B cell (primary cell): ENCODE results near the gene UBE2F. TPM values are rescaled to one million over a fixed set of nuclear protein-coding genes. Genes with fewer than 3 reads are reported as not detected.

Source experiments
- ATAC-seq: fragments of 200-7000 bp; cut with Tn5 transposase; one replicate; pipeline ENCODE4 v1.10.0; 2021; ENCODE audit warnings: low read depth, mild to moderate bottlenecking, moderate number of reproducible peaks, moderate library complexity
- CTCF ChIA-PET: fragments of 350-600 bp; sonication (Branson Sonifier 250); formaldehyde crosslinking; loops from one replicate; lab custom pipeline; 2021; ENCODE audit warnings: antibody characterized with exemption, inconsistent platforms; lab: Charles Lee
- POLR2A ChIA-PET: fragments of 350-600 bp; sonication (Branson Sonifier 250); formaldehyde crosslinking; loops from one replicate; lab custom pipeline; 2021; ENCODE audit warnings: antibody characterized with exemption; lab: Charles Lee
- DNase-seq: peaks from one replicate; pipeline ENCODE4 v3.0.0; 2013
- H2AFZ ChIP-seq: 2 replicates; pipeline ENCODE4 v1.6.1; 2012; ENCODE audit warnings: mild to moderate bottlenecking, low read depth, low read length; ENCODE audit not compliant: insufficient read depth, poor library complexity, severe bottlenecking
- H3K27ac ChIP-seq, 2 donors: 1 replicate in 1 of 2; 2 replicates in 1 of 2; pipeline ENCODE4 v1.5.1; 2012 to 2013; ENCODE audit warnings: low read length in 2 of 2, mild to moderate bottlenecking in 2 of 2, moderate library complexity in 1 of 2
- H3K27me3 ChIP-seq, 4 experiments: fragments of 200-600 bp in 1 of 4; sonication (generic) in 1 of 4; replicated peaks in 1 of 4; 1 replicate in 2 of 4; 2 replicates in 2 of 4; pipeline versions ENCODE4 v1.6.1 to v1.7.0; 2013 to 2016; ENCODE audit warnings: low read length in 3 of 4, mild to moderate bottlenecking in 2 of 4, mixed read lengths in 1 of 4, moderate library complexity in 1 of 4; ENCODE audit not compliant: insufficient read depth in 4 of 4, control insufficient read depth in 3 of 4; ENCODE audit errors: control extremely low read depth in 1 of 4
- H3K36me3 ChIP-seq, 2 experiments: replicated peaks in 1 of 2; 1 replicate in 1 of 2; 2 replicates in 1 of 2; pipeline versions ENCODE4 v1.6.1 to v1.7.1; 2013; ENCODE audit warnings: low read length in 1 of 2; ENCODE audit not compliant: insufficient read depth in 2 of 2, control insufficient read depth in 1 of 2; ENCODE audit errors: control extremely low read depth in 1 of 2, extremely low read depth in 1 of 2
- H3K4me1 ChIP-seq, 2 donors: fragments of 200-600 bp in 1 of 2; sonication (generic) in 1 of 2; 1 replicate in 1 of 2; 2 replicates in 1 of 2; pipeline versions ENCODE4 v1.5.1 to v1.6.1; 2013 to 2017; ENCODE audit warnings: low read length in 2 of 2; ENCODE audit not compliant: control insufficient read depth in 2 of 2, insufficient read depth in 2 of 2
- H3K4me2 ChIP-seq: replicated peaks from 2 replicates; pipeline ENCODE3; 2012; ENCODE audit warnings: mild to moderate bottlenecking, low read depth, low read length; ENCODE audit not compliant: poor library complexity, severe bottlenecking
- H3K4me3 ChIP-seq, 5 experiments: fragments of 200-600 bp in 1 of 5; sonication (generic) in 1 of 5; 1 replicate in 3 of 5; 2 replicates in 2 of 5; pipeline versions ENCODE4 v1.5.1 to v1.7.0; 2011 to 2016; ENCODE audit warnings: low read length in 4 of 5, mild to moderate bottlenecking in 4 of 5, low read depth in 2 of 5, control low read depth in 1 of 5, moderate library complexity in 1 of 5; ENCODE audit not compliant: insufficient read depth in 1 of 5; ENCODE audit errors: control extremely low read depth in 1 of 5, extremely low read depth in 1 of 5
- H3K79me2 ChIP-seq: fragments of 200-600 bp; sonication (generic); one replicate; pipeline ENCODE4 v1.6.0; 2016; ENCODE audit warnings: low read length; ENCODE audit not compliant: control insufficient read depth, insufficient read depth
- H3K9ac ChIP-seq: fragments of 200-600 bp; sonication (generic); 2 replicates; pipeline ENCODE4 v1.6.1; 2017; ENCODE audit warnings: mild to moderate bottlenecking, low read length, moderate library complexity
- H3K9me3 ChIP-seq, 3 donors: one replicate each; pipeline versions ENCODE4 v1.6.1 to v1.7.1; 2013; ENCODE audit warnings: low read length in 2 of 3; ENCODE audit not compliant: control insufficient read depth in 2 of 3, insufficient read depth in 1 of 3; ENCODE audit errors: control extremely low read depth in 1 of 3
- H4K20me1 ChIP-seq: 2 replicates; pipeline ENCODE4 v1.6.0; 2012; ENCODE audit warnings: mild to moderate bottlenecking, low read length; ENCODE audit not compliant: insufficient read depth, control insufficient read depth, poor library complexity, severe bottlenecking
- H3K27ac Mint-ChIP-seq: one replicate; pipeline ENCODE4 v1.8.0; 2021; ENCODE audit warnings: mixed read lengths
- H3K27me3 Mint-ChIP-seq: one replicate; pipeline ENCODE4 v1.8.0; 2021; ENCODE audit warnings: mixed read lengths
- H3K4me1 Mint-ChIP-seq: one replicate; pipeline ENCODE4 v1.8.0; 2021; ENCODE audit warnings: mixed read lengths
- H3K4me3 Mint-ChIP-seq: one replicate; pipeline ENCODE4 v1.8.0; 2021; ENCODE audit warnings: mixed read lengths
- H3K9me3 Mint-ChIP-seq: one replicate; pipeline ENCODE4 v1.8.0; 2022; ENCODE audit warnings: mixed read lengths; ENCODE audit not compliant: insufficient read depth
- EZH2 ChIP-seq: IDR thresholded peaks from 2 replicates; pipeline ENCODE4 v1.6.1; 2012; ENCODE audit warnings: borderline replicate concordance, low read depth, mild to moderate bottlenecking, moderate library complexity, low read length; ENCODE audit not compliant: insufficient read depth, poor library complexity, severe bottlenecking
- WGBS: methylation state at CpG from one replicate; pipeline ENCODE4 v1.1.5; 2013; ENCODE audit warnings: missing lambda C conversion rate; ENCODE audit not compliant: insufficient coverage; 5-methylcytosine and 5-hydroxymethylcytosine counted together
- intact Hi-C: fragments of 100-400 bp; cut with micrococcal nuclease; formaldehyde crosslinking; loops from one replicate; pipeline ENCODE4 v1.10.0; 2022
- polyA plus RNA-seq: library from polyadenylated mRNA; depleted of rRNA; stranded (reverse); fragments of >200 nt; gene quantifications from 2 replicates; pipeline ENCODE4 v1.2.3, GENCODE V29; 2012
- small RNA-seq: library from RNA; depleted of rRNA; stranded (forward); fragments of <200 nt; gene quantifications from one replicate; pipeline ENCODE3, GENCODE V24; 2012; ENCODE audit warnings: low replicate concordance, low read depth; ENCODE audit not compliant: insufficient read length
- total RNA-seq, 2 donors: library from RNA; stranded (reverse); fragments of 120-200 nt in 1 of 2; gene quantifications; 1 replicate in 1 of 2; 2 replicates in 1 of 2; pipeline versions ENCODE4 v1.2.3 to v1.2.4, GENCODE V29; 2013 to 2022
- TF ChIP-seq, protein P1 (sequence below): fragments of 200-600 bp; IDR thresholded peaks from one replicate; pipeline ENCODE4 v1.8.0; 2022; ENCODE audit warnings: antibody characterized with exemption, mild to moderate bottlenecking

Gene UBE2F
- total and polyA plus RNA-seq, 2 donors (not counting 1 experiment from before 2014, with no cell fraction given) = 22.5 to 57.6 TPM

DNA sequence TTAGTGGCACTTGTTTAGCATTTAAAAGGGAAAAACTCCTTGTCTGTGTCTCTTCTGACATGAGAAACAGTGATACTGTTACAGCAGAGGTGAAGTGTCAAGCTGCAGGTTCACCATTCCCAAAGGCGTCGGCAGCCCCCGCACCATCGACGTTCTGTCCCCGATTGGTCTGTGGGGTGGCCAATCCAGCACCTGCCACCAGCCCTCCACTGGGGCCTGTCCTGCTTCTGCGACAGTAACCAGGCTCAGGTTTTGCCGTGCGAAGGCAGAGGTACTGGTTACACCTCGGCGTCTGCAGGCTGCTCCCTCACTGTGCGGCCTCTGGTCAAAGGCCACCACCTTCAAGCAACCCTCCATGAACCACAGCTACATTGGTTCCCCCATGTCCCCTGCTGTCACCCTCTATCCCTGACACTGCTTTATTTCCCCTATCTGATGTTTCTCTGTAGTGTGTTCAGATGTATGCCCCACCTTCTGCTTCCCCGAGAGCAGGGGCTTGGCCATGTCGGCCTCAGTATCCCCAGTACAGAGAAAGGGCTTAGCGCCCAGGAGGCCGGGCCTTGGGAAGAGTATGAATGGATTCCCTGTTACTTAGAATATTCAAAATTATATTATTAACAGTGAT lies 124.7 kb downstream of the UBE2F start:
- H3K4me2 ChIP-seq = no peak overlapping the region
- no peak for DNase-seq
- no peak for ATAC-seq
- no peak overlapping the region for H3K4me3 ChIP-seq
- no peak overlapping the region for H3K9ac ChIP-seq
- CTCF ChIA-PET = interaction anchor here (2.0 kb wide), 1 partner anchor 17 kb away, joined by 5 read pairs; no protein-coding TSS in a partner anchor
- no peak overlapping the region for H3K27ac Mint-ChIP-seq
- H3K27me3 ChIP-seq = no peaks in the 10 kb centered on the region
- intact Hi-C loops = no loop called here
- H3K9me3 Mint-ChIP-seq = no peaks in the 10 kb centered on the region
- no peak for TF ChIP-seq EZH2
- TF ChIP-seq, protein P1, sequence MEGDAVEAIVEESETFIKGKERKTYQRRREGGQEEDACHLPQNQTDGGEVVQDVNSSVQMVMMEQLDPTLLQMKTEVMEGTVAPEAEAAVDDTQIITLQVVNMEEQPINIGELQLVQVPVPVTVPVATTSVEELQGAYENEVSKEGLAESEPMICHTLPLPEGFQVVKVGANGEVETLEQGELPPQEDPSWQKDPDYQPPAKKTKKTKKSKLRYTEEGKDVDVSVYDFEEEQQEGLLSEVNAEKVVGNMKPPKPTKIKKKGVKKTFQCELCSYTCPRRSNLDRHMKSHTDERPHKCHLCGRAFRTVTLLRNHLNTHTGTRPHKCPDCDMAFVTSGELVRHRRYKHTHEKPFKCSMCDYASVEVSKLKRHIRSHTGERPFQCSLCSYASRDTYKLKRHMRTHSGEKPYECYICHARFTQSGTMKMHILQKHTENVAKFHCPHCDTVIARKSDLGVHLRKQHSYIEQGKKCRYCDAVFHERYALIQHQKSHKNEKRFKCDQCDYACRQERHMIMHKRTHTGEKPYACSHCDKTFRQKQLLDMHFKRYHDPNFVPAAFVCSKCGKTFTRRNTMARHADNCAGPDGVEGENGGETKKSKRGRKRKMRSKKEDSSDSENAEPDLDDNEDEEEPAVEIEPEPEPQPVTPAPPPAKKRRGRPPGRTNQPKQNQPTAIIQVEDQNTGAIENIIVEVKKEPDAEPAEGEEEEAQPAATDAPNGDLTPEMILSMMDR = no peak
- H3K4me1 ChIP-seq = peaks cover 9 to 11% of the 10 kb centered on the region in 2 donors
- H4K20me1 ChIP-seq = no peaks in the 10 kb centered on the region
- H2AFZ ChIP-seq = no peak overlapping the region
- no peaks in the 10 kb centered on the region for H3K79me2 ChIP-seq
- H3K27ac ChIP-seq = no peak overlapping the region
- peaks cover 10% of the 10 kb centered on the region for H3K4me1 Mint-ChIP-seq
- no peaks in the 10 kb centered on the region for H3K36me3 ChIP-seq
- H3K4me3 Mint-ChIP-seq = no peak overlapping the region
- POLR2A ChIA-PET = no interaction called here
- WGBS = 96% methylated on average over 13 of the region's 16 CpGs
- H3K27me3 Mint-ChIP-seq = no peaks in the 10 kb centered on the region
- H3K9me3 ChIP-seq = no peaks in the 10 kb centered on the region

Small RNAs within 50 kb of the gene (small RNA-seq; reads per million reads assigned to genes)
- gene RNU6-1333P = not detected

Other genes with a start within 250 kb of the UBE2F start
- gene RBM44, start 168.2 kb upstream of the UBE2F start, total RNA-seq = 1.2 and 1.3 TPM in 2 replicates
- gene RBM44, start 168.2 kb upstream of the UBE2F start, polyA plus RNA-seq = 0.39 and 0.76 TPM in 2 replicates
- 12.4 and 15.7 TPM in 2 replicates for gene RAMP1, start 107.4 kb upstream of the UBE2F start, total RNA-seq
- gene RAMP1, start 107.4 kb upstream of the UBE2F start, polyA plus RNA-seq = 0.37 TPM in 1 of 2 replicates, not detected in the other
- 36.6 and 42.4 TPM in 2 replicates for gene SCLY, start 94.0 kb downstream of the UBE2F start, total RNA-seq
- 16.4 and 17.2 TPM in 2 replicates for gene SCLY, start 94.0 kb downstream of the UBE2F start, polyA plus RNA-seq
- 1.6 and 2.2 TPM in 2 replicates for gene ESPNL, start 133.3 kb downstream of the UBE2F start, total RNA-seq
- gene ESPNL, start 133.3 kb downstream of the UBE2F start, polyA plus RNA-seq = 1.7 and 2.5 TPM in 2 replicates
- gene KLHL30, start 171.7 kb downstream of the UBE2F start, total RNA-seq = 0.12 TPM in 1 of 2 replicates, not detected in the other
- gene KLHL30, start 171.7 kb downstream of the UBE2F start, polyA plus RNA-seq = 0.06 TPM in 1 of 2 replicates, not detected in the other
- gene ERFE, start 192.0 kb downstream of the UBE2F start, total RNA-seq = 0.17 and 0.19 TPM in 2 replicates
- gene ERFE, start 192.0 kb downstream of the UBE2F start, polyA plus RNA-seq = not detected in 2 replicates
- 98.6 and 102 TPM in 2 replicates for gene ILKAP, start 236.7 kb downstream of the UBE2F start, total RNA-seq
- gene ILKAP, start 236.7 kb downstream of the UBE2F start, polyA plus RNA-seq = 82.5 and 100 TPM in 2 replicates